Epithelial cell of prostate (primary cell): Measurements from ENCODE around the gene INTS6.
"Not testable (repeated sequence)": the region's sequence is repeated elsewhere in the genome, so short reads cannot be mapped to it uniquely, and the experiment has no call there.

Source experiments
- DNase-seq: peaks from one replicate; pipeline ENCODE4 v3.0.0-alpha.2; 2011; ENCODE audit warnings: low read depth, low spot score
- H3K27ac ChIP-seq: fragments of 450-650 bp; 2 replicates; pipeline ENCODE4 v1.5.1; 2017; ENCODE audit warnings: mild to moderate bottlenecking

The INTS6 gene

GRCh38 chr13:51417716-51418115 lies 35.1 kb downstream of the INTS6 start:
- no peak for DNase-seq
- no peak overlapping the region for H3K27ac ChIP-seq

DNA sequence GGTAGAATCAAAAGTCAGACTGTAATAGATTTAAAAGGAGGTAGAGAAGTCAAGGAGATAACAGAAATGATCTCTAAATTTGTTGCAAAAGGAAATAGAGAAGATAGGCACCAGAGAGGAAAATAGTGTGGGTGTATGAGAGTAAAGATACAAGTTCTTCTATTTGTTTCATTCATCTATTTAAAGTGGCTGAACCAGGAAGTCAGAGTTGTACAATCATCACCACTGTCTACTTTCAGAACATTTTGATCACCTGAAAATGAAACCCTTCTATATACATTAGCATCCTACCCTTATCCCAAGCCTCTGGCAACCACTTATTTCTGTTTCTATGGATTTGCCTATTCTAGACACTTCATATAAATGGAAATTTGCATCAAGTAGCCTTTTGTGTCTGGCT lies 36.7 kb downstream of the INTS6 start:
- DNase-seq = no peak
- no peak overlapping the region for H3K27ac ChIP-seq

DNA sequence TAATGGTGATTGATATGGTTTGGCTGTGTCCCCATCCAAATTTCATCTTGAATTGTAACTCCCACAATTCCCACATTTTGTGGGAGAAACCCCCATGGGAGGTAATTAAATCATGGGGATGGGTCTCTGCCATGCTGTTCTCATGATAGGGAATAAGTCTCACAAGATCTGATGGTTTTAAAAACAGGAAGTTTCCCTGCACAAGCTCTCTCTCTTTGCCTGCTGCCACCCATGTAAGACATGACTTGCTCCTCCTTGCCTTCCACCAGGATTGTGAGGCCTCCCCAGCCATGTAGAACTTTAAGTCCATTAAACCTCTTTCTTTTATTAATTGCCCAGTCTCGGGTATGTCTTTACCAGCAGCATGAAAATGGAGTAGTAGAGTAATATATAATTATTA lies 37.5 kb downstream of the INTS6 start:
- not testable (repeated sequence) for H3K27ac ChIP-seq, DNase-seq

GRCh38 chr13:51412431-51412830 lies 40.4 kb downstream of the INTS6 start:
- no peak overlapping the region for H3K27ac ChIP-seq
- DNase-seq = no peak

GRCh38 chr13:51405176-51405575 lies 47.7 kb downstream of the INTS6 start:
- H3K27ac ChIP-seq = no peak overlapping the region
- DNase-seq = no peak

- no peak for DNase-seq
- peak overlapping the region; percentile 41 for H3K27ac ChIP-seq
These were observed 55.4 kb downstream of the INTS6 start for GRCh38 chr13:51397262-51397941.

- peak overlapping the region; percentile 41 for H3K27ac ChIP-seq
- no peak for DNase-seq
These were observed 56.5 kb downstream of the INTS6 start for GRCh38 chr13:51396352-51396751.

- H3K27ac ChIP-seq = no peak overlapping the region
- no peak for DNase-seq
These were observed 58.1 kb downstream of the INTS6 start for GRCh38 chr13:51394724-51395123.

DNA sequence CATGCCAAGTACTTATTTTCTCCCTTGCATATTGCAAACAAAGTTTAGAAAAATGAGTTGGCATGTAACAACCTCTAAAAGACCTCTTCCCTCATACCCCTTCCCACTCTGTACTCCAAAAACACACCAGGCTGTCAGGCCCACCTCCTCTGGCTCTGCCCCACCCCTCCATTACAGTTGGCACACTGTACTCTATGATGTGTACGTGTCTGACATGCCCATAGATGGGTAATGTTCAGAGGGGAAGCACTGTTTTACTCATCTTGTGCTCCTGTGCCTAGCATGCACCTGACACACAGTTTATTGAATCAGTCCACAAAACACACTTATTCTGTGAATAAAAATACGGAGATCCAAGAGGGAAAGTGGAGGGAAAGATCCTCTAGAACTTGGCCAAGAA lies 67.7 kb downstream of the INTS6 start:
- DNase-seq = no peak
- H3K27ac ChIP-seq = no peak overlapping the region

DNA sequence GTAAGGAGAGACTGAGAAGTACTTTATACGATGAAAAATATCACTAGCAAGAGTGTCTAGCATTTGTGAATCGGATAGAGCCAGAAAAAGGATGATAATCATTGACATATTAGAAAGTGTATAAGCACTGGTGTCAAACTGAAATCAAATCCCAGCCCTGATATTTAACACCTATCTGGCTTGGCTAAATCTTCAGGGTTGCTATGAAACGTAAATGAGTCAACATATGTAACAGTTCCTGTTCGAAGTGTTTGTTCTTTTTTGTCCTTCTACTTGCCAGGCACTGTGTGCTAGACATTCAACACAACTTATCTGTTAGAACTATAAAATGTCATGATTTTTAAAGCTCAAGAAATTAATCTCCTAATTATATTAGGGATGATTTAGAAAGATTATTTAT lies 72.6 kb downstream of the INTS6 start:
- no peak overlapping the region for H3K27ac ChIP-seq

DNA sequence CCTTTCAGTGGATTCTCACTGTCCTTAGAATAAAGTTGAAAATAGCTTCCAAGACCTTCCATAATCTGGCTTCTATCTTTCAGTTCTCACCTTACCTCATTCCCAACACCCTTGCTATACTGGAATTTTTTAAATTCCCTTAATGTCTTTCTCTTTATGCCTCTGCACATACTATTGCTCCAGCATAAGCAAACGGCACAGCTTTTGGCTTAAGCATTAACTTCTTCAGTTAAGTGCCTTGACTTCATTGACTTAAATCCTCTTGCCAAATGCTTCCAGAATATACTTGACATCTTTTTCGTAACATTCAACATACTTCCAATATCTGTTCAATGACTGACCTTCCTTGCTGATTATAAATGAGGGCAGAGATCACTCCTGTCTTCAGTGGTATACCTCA lies 79.4 kb downstream of the INTS6 start:
- DNase-seq = no peak
- no peak overlapping the region for H3K27ac ChIP-seq

More for the DNA sequence above, 72.6 kb downstream of the INTS6 start:
- no peak for DNase-seq

GRCh38 chr13:51371768-51372399 lies 81.0 kb downstream of the INTS6 start:
- DNase-seq = no peak
- H3K27ac ChIP-seq = no peak overlapping the region

GRCh38 chr13:51370811-51371210 lies 82.0 kb downstream of the INTS6 start:
- H3K27ac ChIP-seq = no peak overlapping the region
- no peak for DNase-seq

DNA sequence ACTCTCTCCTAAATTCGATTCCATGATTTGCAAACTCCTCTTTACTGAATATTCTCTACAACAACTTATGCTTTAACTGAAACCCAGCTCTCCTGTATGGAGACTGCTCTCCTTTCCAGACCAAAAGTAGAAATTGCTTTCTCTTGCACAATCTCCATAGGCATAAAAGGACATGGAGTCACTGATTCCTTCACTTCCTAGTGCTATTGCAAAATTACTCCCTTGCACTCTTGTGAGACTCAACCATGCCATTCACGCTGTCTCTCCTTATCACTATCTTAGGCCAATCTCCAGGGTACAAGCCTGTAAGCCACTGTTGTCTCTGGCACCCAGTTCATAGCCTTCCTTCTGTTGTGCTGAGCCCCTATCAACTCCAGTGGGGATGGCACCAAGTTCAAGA lies 82.7 kb downstream of the INTS6 start:
- H3K27ac ChIP-seq = peak overlapping the region; percentile 8
- no peak for DNase-seq

GRCh38 chr13:51364404-51365008 lies 88.3 kb downstream of the INTS6 start:
- no peak for DNase-seq
- H3K27ac ChIP-seq = no peak overlapping the region

DNA sequence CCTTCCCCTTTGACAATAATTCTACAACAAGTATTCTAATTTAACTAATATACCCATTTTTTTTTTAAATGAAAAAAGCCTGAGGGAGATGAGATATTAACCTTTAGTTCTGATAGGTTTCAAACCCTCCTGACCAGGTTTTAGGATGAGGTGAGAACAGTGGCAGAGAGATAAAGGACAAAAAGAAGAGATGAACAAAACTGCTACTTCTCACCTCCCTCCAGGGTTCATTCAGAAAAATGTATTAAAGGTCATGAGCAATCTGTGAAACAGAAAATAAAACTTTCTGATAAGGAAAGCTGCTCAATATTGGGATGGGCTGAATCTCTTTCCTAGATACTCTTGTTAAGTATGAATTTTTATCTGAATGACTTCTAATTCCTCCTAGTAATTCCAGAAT lies 89.2 kb downstream of the INTS6 start:
- H3K27ac ChIP-seq = no peak overlapping the region
- no peak for DNase-seq

DNA sequence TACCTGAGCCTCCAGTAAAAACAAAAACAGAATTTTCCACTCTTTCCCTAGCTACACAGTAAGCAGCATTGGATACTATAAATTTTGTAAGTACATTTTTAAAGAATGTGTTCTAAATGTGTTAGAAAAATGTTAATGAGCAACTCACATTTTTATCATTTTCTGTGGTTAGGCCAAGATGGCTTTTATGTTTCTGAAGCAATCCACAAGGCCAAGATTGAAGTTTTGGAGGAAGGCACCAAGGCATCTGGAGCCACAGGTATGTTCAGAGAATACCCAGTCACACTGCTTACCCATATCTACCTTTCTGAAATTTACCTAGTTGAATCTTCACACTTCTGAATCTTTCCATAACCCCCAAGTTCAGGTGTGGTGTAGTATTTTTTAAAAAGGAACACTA lies 91.7 kb downstream of the INTS6 start:
- no peak overlapping the region for H3K27ac ChIP-seq
- no peak for DNase-seq

- DNase-seq = no peak
- H3K27ac ChIP-seq = no peak overlapping the region
These were observed 92.3 kb downstream of the INTS6 start for GRCh38 chr13:51360489-51360888.

DNA sequence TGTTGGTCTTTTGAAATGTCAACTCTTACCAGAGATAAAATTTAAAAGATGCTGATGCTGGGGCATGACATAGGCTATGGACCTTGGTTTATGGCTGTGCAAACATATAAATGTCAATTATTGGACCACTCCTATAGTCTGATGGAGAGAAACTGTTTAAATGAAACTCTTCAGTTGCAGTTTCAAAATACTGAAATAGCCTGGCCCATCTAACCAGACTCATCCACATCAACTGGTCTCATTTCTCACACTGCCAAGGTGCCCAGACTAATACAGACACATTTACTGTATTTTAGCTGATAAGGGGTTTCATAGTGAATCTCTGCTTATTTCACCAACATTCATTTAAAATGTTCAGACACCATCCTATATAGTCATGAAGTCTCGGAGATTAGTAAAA lies 93.5 kb downstream of the INTS6 start:
- no peak for DNase-seq
- H3K27ac ChIP-seq = no peak overlapping the region

GRCh38 chr13:51357928-51358595 lies 94.8 kb downstream of the INTS6 start:
- no peak for DNase-seq
- H3K27ac ChIP-seq = no peak overlapping the region

GRCh38 chr13:51355217-51355616 lies 97.6 kb downstream of the INTS6 start:
- no peak overlapping the region for H3K27ac ChIP-seq
- DNase-seq = no peak
